Neuronal stem cell (in vitro differentiated cells): ENCODE results near the gene HEPACAM2.

Experiments
- DNase-seq: peaks from one replicate; pipeline ENCODE4 v3.0.0-alpha.2; 2013; ENCODE audit warnings: low spot score
- H2AFZ ChIP-seq: one replicate; pipeline ENCODE4 v1.6.1; 2013; ENCODE audit warnings: mild to moderate bottlenecking, low read length, inconsistent platforms
- H2AK5ac ChIP-seq: 2 replicates; pipeline ENCODE4 v1.6.1; 2013; ENCODE audit warnings: low read depth, mild to moderate bottlenecking, inconsistent platforms, low read length, moderate library complexity, mixed read lengths
- H2BK120ac ChIP-seq: 2 replicates; pipeline ENCODE4 v1.6.1; 2013; ENCODE audit warnings: low read depth, mild to moderate bottlenecking, inconsistent platforms, low read length, moderate library complexity, mixed read lengths
- H2BK12ac ChIP-seq: one replicate; pipeline ENCODE4 v1.6.1; 2013; ENCODE audit warnings: low read length, inconsistent platforms
- H2BK15ac ChIP-seq: 2 replicates; pipeline ENCODE4 v1.6.1; 2013; ENCODE audit warnings: mild to moderate bottlenecking, low read length, inconsistent platforms, mixed read lengths
- H2BK5ac ChIP-seq: one replicate; pipeline ENCODE4 v1.6.1; 2013; ENCODE audit warnings: inconsistent platforms, mild to moderate bottlenecking, low read length, moderate library complexity
- H3K14ac ChIP-seq: one replicate; pipeline ENCODE4 v1.6.1; 2013; ENCODE audit warnings: low read length, inconsistent platforms
- H3K18ac ChIP-seq: 2 replicates; pipeline ENCODE4 v1.6.1; 2013; ENCODE audit warnings: low read length, inconsistent platforms
- H3K23ac ChIP-seq: 2 replicates; pipeline ENCODE4 v1.6.1; 2013; ENCODE audit warnings: low read depth, mild to moderate bottlenecking, mixed read lengths, low read length, inconsistent platforms; ENCODE audit not compliant: poor library complexity
- H3K27ac ChIP-seq: replicated peaks from 3 replicates; pipeline ENCODE4 v1.5.1; 2013; ENCODE audit warnings: low read length, inconsistent platforms
- H3K27me3 ChIP-seq, 3 experiments: 2 replicates each; pipeline ENCODE4 v1.6.1; 2013; ENCODE audit warnings: low read length in 3 of 3, mild to moderate bottlenecking in 2 of 3, inconsistent platforms in 1 of 3, low read depth in 1 of 3, mixed read lengths in 1 of 3, moderate library complexity in 1 of 3; ENCODE audit not compliant: control insufficient read depth in 3 of 3, insufficient read depth in 3 of 3
- H3K36me3 ChIP-seq, 2 donors: replicated peaks in 1 of 2; 2 replicates each; pipeline ENCODE4 v1.6.1; 2013; ENCODE audit warnings: low read length in 2 of 2; ENCODE audit not compliant: control insufficient read depth in 2 of 2, insufficient read depth in 2 of 2
- H3K4ac ChIP-seq: 2 replicates; pipeline ENCODE4 v1.6.1; 2013; ENCODE audit warnings: inconsistent platforms, mild to moderate bottlenecking, low read length, moderate library complexity
- H3K4me1 ChIP-seq, 2 donors: 1 replicate in 1 of 2; 2 replicates in 1 of 2; pipeline ENCODE4 v1.6.1; 2013; ENCODE audit warnings: low read length in 2 of 2, low read depth in 1 of 2; ENCODE audit not compliant: control insufficient read depth in 2 of 2, insufficient read depth in 1 of 2
- H3K4me2 ChIP-seq: one replicate; pipeline ENCODE4 v1.6.1; 2013; ENCODE audit warnings: mild to moderate bottlenecking, low read length, inconsistent platforms; ENCODE audit not compliant: insufficient read depth, poor library complexity, severe bottlenecking
- H3K4me3 ChIP-seq, 2 donors: 2 replicates each; pipeline ENCODE4 v1.5.1; 2013; ENCODE audit warnings: low read length in 2 of 2, mild to moderate bottlenecking in 2 of 2, inconsistent platforms in 1 of 2, moderate library complexity in 1 of 2
- H3K79me1 ChIP-seq: one replicate; pipeline ENCODE4 v1.6.1; 2013; ENCODE audit warnings: low read depth, mild to moderate bottlenecking, inconsistent platforms, low read length, moderate library complexity
- H3K9ac ChIP-seq: one replicate; pipeline ENCODE4 v1.6.1; 2013; ENCODE audit warnings: mild to moderate bottlenecking, low read depth, low read length, inconsistent platforms; ENCODE audit not compliant: poor library complexity
- H3K9me3 ChIP-seq, 2 donors: replicated peaks in 1 of 2; 2 replicates each; pipeline versions ENCODE3 to v1.6.1; 2013; ENCODE audit warnings: low read length in 2 of 2, mild to moderate bottlenecking in 2 of 2, inconsistent platforms in 1 of 2, low read depth in 1 of 2, mixed read lengths in 1 of 2, moderate library complexity in 1 of 2; ENCODE audit not compliant: control insufficient read depth in 2 of 2, insufficient read depth in 1 of 2
- H4K8ac ChIP-seq: one replicate; pipeline ENCODE4 v1.6.1; 2013; ENCODE audit warnings: low read depth, mild to moderate bottlenecking, inconsistent platforms, low read length, moderate library complexity
- H4K91ac ChIP-seq: one replicate; pipeline ENCODE4 v1.6.1; 2013; ENCODE audit warnings: low read length, low read depth, mild to moderate bottlenecking, inconsistent platforms; ENCODE audit not compliant: poor library complexity
- WGBS, 2 donors: extraction: QIAGEN DNeasy Blood & Tissue Kit; methylation state at CpG; one replicate each; pipeline ENCODE4 v1.1.7; 2013; ENCODE audit warnings: missing lambda C conversion rate in 2 of 2, mixed read lengths in 1 of 2; ENCODE audit not compliant: insufficient read length in 2 of 2, insufficient replicate concordance in 1 of 2; ENCODE audit errors: extremely low coverage in 2 of 2; 5-methylcytosine and 5-hydroxymethylcytosine counted together

HEPACAM2 gene

DNA sequence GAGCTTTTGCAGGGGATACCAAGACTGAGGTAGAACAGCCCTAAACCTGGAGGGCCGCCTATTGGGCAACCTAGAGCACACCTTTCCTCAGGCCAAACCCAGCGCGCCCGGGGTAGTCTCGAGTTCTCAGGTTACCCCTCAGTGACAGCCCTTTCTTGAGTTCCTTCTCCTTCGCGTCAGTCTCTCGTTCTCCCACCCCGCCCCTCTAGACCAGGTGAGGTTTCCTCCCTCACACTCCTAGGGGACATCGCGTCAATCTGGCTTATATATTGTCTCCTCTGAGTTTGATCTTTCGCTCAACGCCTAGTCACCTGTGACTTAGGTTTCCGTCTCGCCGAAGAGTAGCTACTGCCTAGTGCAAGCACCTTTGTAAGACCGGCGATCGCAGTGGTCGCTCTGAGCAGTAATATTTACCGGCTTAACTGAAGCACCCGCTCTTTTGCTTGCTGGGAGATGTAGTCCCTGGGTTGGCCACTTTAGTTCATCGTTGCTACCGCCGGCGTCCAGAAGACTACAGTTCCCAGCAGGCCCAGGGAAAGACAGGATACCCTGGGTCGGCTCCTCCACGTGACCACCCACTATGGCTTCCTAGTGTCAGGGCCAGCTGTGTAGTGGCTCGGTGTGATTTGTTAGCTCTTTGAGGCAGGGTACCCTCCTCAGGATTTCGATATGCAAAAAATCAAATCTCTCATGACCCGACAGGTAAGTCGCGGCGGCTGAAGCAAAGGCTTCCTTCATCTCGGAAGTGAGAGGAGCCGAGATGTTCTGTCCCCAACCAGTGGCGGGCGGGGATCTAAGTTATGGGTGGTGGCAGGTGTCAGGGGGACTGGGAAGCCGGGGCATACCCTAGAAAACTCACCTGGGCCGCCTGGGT lies 5.8 kb upstream of the HEPACAM2 start, which contains the start of gene VPS50:
VPS50 (plus strand) TSS at position 568 of the 874 bp plus-strand sequence; CDS start at position 670, 102 bp downstream.
- H3K4me3 ChIP-seq: peak within 1 kb of the TSS; percentile 79 to 93
- H2AFZ ChIP-seq: peak within 1 kb of the TSS; percentile 94
- H3K4me2 ChIP-seq: peak within 1 kb of the TSS; percentile 91
- no peak within 1 kb of the TSS for H3K9ac ChIP-seq
- no peak within 1 kb of the TSS for H3K27ac ChIP-seq
- peak; percentile 93 for DNase-seq
- H3K36me3 ChIP-seq: no peaks in the 10 kb centered on the region
- no peak within 1 kb of the TSS for H2BK5ac ChIP-seq
- H3K4ac ChIP-seq: no peak within 1 kb of the TSS
- no CpG with 5 or more reads among the region's 40 CpGs for WGBS, 2 donors
- H3K79me1 ChIP-seq: no peaks in the 10 kb centered on the region
- no peaks in the 10 kb centered on the region for H3K9me3 ChIP-seq
- no peaks in the 10 kb centered on the region for H3K27me3 ChIP-seq
- no peak within 1 kb of the TSS for H4K8ac ChIP-seq
- no peak within 1 kb of the TSS for H3K23ac ChIP-seq
- H3K4me1 ChIP-seq: peaks cover 0 to 5% of the 10 kb centered on the region in 2 donors
- H2BK12ac ChIP-seq: no peak within 1 kb of the TSS
- H2BK120ac ChIP-seq: no peak within 1 kb of the TSS
- no peak within 1 kb of the TSS for H2AK5ac ChIP-seq
- no peak within 1 kb of the TSS for H3K18ac ChIP-seq
- H3K14ac ChIP-seq: no peak within 1 kb of the TSS
- H2BK15ac ChIP-seq: no peak within 1 kb of the TSS
- no peak within 1 kb of the TSS for H4K91ac ChIP-seq

GRCh38 chr7:93231259-93231658 lies 5.0 kb upstream of the HEPACAM2 start:
- Histone ChIP-seq H2BK12ac (no peak overlapping the region), H3K27me3 (peaks cover 0 to 2% (median 0%) of the 10 kb centered on the region in 3 experiments), H3K79me1 (no peaks in the 10 kb centered on the region), H2BK15ac (no peak overlapping the region), H3K4me3 (peak overlapping the region in 1 of 2 donors; percentile 79), H3K9ac (no peak overlapping the region), H3K14ac (no peak overlapping the region), H3K27ac (no peak overlapping the region), H3K36me3 (no peaks in the 10 kb centered on the region), H2BK5ac (no peak overlapping the region), H2AK5ac (no peak overlapping the region), H3K4me2 (no peak overlapping the region), H2AFZ (peak overlapping the region; percentile 94), H3K9me3 (no peaks in the 10 kb centered on the region), H3K18ac (no peak overlapping the region), H3K4me1 (peaks cover 0 to 5% of the 10 kb centered on the region in 2 donors), H2BK120ac (no peak overlapping the region), H4K91ac (no peak overlapping the region), H3K4ac (no peak overlapping the region), H4K8ac (no peak overlapping the region), H3K23ac (no peak overlapping the region)
- no peak for DNase-seq
- WGBS, 2 donors: no CpG with 5 or more reads among the region's 5 CpGs

DNA sequence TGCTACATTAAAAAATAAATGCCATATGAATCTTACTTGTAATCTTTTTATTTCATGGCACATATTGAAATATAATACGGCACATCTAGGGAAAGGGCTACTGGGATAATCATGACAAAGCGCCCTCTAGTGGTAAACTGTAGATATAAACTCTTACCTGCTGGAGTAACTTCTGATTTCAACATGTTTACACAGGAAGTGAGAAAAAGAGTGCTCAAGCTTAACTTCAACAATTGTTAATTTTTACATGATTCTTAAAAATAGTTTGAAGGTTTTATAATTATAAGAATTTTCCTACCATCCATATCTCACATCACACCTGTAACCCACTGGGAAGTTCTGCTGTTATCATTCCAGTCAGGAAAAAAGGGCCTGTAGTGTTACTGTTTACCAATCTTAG lies 2.0 kb upstream of the HEPACAM2 start:
- Histone ChIP-seq H3K4ac (no peak overlapping the region), H3K4me3 (no peak overlapping the region), H3K36me3 (no peaks in the 10 kb centered on the region), H2BK5ac (no peak overlapping the region), H3K14ac (no peak overlapping the region), H3K27ac (no peak overlapping the region), H2AK5ac (no peak overlapping the region), H3K9ac (no peak overlapping the region), H3K27me3 (peaks cover 0 to 4% (median 0%) of the 10 kb centered on the region in 3 experiments), H2BK12ac (no peak overlapping the region), H2AFZ (no peak overlapping the region), H4K91ac (no peak overlapping the region), H3K9me3 (no peaks in the 10 kb centered on the region), H3K4me1 (peaks cover 0 to 5% of the 10 kb centered on the region in 2 donors), H3K23ac (no peak overlapping the region), H2BK15ac (no peak overlapping the region), H4K8ac (no peak overlapping the region), H3K79me1 (no peaks in the 10 kb centered on the region), H3K18ac (no peak overlapping the region), H2BK120ac (no peak overlapping the region), H3K4me2 (no peak overlapping the region)
- no CpG with 5 or more reads among the region's 2 CpGs for WGBS, 2 donors
- DNase-seq: peak; percentile 31

DNA sequence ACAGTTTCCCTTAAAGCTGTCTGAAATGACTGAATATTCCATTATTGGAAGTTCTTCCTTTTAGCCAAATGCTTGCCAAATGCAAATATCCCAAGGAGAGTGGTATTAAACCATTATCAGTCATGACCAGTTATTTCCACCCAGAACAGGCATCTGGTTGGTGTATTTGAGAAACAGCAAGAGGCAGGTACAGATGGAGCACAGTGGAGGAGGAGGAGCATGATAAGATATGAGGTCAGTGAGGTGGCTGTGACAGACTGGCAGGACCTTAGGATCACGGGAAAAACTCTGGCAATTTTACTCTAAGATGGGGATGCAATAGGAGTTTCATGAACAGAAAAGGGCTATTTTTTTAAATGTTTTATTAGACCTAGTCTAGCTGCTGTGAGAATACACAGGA lies 6.4 kb downstream of the HEPACAM2 start:
- WGBS, 2 donors: no CpG with 5 or more reads among the region's 1 CpG
- no peak overlapping the region for H3K27ac ChIP-seq
- H3K23ac ChIP-seq: no peak overlapping the region
- H2AK5ac ChIP-seq: no peak overlapping the region
- no peaks in the 10 kb centered on the region for H3K79me1 ChIP-seq
- no peak overlapping the region for H3K4me2 ChIP-seq
- no peak overlapping the region for H2BK12ac ChIP-seq
- H4K8ac ChIP-seq: no peak overlapping the region
- H3K4me1 ChIP-seq: no peaks in the 10 kb centered on the region
- H2AFZ ChIP-seq: no peak overlapping the region
- no peak overlapping the region for H3K4ac ChIP-seq
- H4K91ac ChIP-seq: no peak overlapping the region
- H2BK5ac ChIP-seq: no peak overlapping the region
- no peak for DNase-seq
- no peak overlapping the region for H2BK120ac ChIP-seq
- no peak overlapping the region for H3K4me3 ChIP-seq
- H3K18ac ChIP-seq: no peak overlapping the region
- H3K36me3 ChIP-seq: no peaks in the 10 kb centered on the region
- H2BK15ac ChIP-seq: no peak overlapping the region
- H3K9me3 ChIP-seq: no peaks in the 10 kb centered on the region
- H3K14ac ChIP-seq: no peak overlapping the region
- no peak overlapping the region for H3K9ac ChIP-seq
- peaks cover 0 to 46% (median 0%) of the 10 kb centered on the region in 3 experiments for H3K27me3 ChIP-seq
